CD4-positive, alpha-beta T cell treated with Interleukin-17A for 4 hours (primary cell): ENCODE results near the gene PIM3.
A peak's percentile ranks its signal among the peaks of the same experiment; 100 is the strongest.

Source experiments
- DNase-seq: peaks from one replicate; pipeline ENCODE4 v3.0.0-alpha.2; 2020; ENCODE audit warnings: mixed read lengths

Gene PIM3

GRCh38 chr22:49992921-49993648, 32.5 kb downstream of the PIM3 start:
- peak; percentile 84 for DNase-seq

GRCh38 chr22:49993649-49994360, 33.2 kb downstream of the PIM3 start:
- no peak for DNase-seq

GRCh38 chr22:49994361-49995040, 33.9 kb downstream of the PIM3 start:
- DNase-seq = no peak

GRCh38 chr22:49995041-49995360, 34.4 kb downstream of the PIM3 start:
- DNase-seq = no peak

GRCh38 chr22:49995361-49996118, 35.0 kb downstream of the PIM3 start:
- no peak for DNase-seq

- DNase-seq = no peak
Observed at GRCh38 chr22:49996119-49996517, 35.5 kb downstream of the PIM3 start.

GRCh38 chr22:49996518-49997250, 36.1 kb downstream of the PIM3 start:
- DNase-seq = no peak

- DNase-seq = no peak
Observed at GRCh38 chr22:49997251-49997599, 36.7 kb downstream of the PIM3 start.

GRCh38 chr22:49997932-49998717, 37.6 kb downstream of the PIM3 start:
- no peak for DNase-seq

- no peak for DNase-seq
Observed at GRCh38 chr22:49998718-49999062, 38.1 kb downstream of the PIM3 start.

- DNase-seq = no peak
Observed at GRCh38 chr22:49999063-49999945, 38.7 kb downstream of the PIM3 start.

GRCh38 chr22:49999946-50000586, 39.5 kb downstream of the PIM3 start:
- no peak for DNase-seq

GRCh38 chr22:50000587-50001387, 40.2 kb downstream of the PIM3 start:
- no peak for DNase-seq

- no peak for DNase-seq
Observed at GRCh38 chr22:50001388-50002231, 41.0 kb downstream of the PIM3 start.

- DNase-seq = no peak
Observed at GRCh38 chr22:50002791-50003190, 42.2 kb downstream of the PIM3 start.

- no peak for DNase-seq
Observed at GRCh38 chr22:50004918-50005317, 44.3 kb downstream of the PIM3 start.

- DNase-seq = no peak
Observed at GRCh38 chr22:50007057-50007511, 46.5 kb downstream of the PIM3 start.
